ENCODE results near the gene WDR44. TPM values are rescaled to one million over a fixed set of nuclear protein-coding genes. Genes with fewer than 3 reads are reported as not detected.

The WDR44 gene
- total RNA-seq, 1 donor, result 25.3 TPM

DNA sequence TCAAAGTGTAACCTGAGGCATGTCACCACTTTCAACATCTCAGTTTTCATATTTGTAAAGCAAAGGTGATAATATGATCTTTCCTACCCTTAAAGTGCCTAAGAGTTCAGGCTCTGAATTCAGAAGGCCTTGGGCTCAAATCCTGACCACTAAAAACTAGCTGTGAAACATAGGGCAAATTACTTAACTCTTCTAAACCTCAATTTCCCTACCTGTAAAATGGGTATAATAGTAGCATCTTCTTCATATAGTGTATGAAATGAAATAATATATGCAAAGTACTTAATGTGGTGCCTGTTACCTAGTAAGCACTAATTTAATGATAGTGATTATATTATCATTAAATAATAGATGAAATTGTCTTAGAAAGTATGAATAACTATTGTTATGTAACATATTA is 7.0 kb upstream of the WDR44 start:
- no peak for TF ChIP-seq CTCF (IDR thresholded peaks at IDR 0.05; ENCODE audit: insufficient read depth, low read length)
- DNase-seq (ENCODE audit: low read depth), result no peak
- H3K4me3 ChIP-seq (ENCODE audit: low read depth, low read length), result no peak overlapping the region

GRCh38 chrX:118345045-118345463 is 852 bp upstream of the WDR44 start:
- H3K4me3 ChIP-seq (ENCODE audit: low read depth, low read length), result peak overlapping the region; percentile 62
- no peak for DNase-seq (ENCODE audit: low read depth)
- TF ChIP-seq CTCF (IDR thresholded peaks at IDR 0.05; ENCODE audit: insufficient read depth, low read length), result no peak

DNA sequence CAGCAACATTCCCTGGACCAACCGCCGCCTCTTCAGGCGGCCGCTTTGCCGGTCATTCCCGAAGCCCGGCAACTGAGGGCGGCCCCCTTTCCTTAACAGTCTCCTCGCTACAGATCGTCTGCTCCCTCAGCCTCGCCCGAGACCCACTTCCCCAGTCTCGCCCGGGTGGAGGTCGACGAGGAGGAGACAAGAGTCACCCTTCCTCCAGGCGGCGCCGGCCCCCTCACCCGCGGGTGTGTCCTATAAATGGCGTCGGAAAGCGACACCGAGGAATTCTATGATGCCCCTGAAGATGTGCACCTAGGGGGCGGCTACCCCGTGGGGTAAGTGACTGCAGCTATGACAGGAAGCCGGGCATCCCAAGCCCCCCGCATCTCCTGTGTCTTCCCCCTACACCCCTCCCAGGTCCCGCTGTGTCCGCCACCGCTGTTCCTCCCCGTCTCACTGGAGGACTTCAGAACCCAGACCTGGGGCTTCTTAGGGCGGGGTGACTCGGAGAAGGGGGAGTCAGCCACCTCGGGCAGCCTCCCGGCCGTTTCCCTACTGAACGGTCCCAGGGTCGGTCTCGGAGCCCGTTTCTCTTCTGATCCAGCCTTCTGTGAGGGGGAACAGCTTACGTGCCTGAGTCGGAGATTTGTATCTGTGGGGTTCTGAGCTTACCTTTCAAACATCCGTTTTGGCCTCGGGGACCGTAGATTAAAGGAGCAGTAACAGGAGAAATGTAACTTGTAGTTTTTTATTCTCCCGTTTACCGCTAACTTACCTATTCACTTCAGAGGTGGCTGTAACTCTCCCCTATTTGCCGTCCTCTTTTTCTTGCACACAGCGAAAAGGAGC is 570 bp downstream of the WDR44 start:
- DNase-seq (ENCODE audit: low read depth), result no peak
- H3K4me3 ChIP-seq (ENCODE audit: low read depth, low read length), result peak overlapping the region; percentile 77
- no peak for TF ChIP-seq CTCF (IDR thresholded peaks at IDR 0.05; ENCODE audit: insufficient read depth, low read length)

DNA sequence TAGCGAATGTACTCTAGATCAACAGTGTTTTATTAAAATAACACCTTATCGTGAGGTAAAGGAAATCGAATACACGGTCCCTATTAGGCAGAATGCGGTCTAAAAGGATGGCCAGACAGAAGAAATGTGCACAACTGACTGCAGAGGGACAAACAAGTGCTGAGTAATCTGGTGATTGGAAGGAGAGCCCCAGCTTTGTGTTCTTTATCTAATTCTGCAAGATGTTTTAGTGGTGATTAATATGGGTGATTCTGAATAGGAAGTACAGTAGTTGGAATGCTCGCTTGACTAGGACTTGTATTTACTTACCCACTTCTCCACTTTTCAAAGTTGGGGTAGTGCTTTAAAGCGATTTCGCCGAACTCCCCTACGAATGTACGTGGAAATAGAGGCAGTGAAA is 1.2 kb downstream of the WDR44 start:
- no peak for TF ChIP-seq CTCF (IDR thresholded peaks at IDR 0.05; ENCODE audit: insufficient read depth, low read length)
- H3K4me3 ChIP-seq (ENCODE audit: low read depth, low read length), result peak overlapping the region; percentile 77
- peak; percentile 70 for DNase-seq (ENCODE audit: low read depth)

- DNase-seq (ENCODE audit: low read depth), result no peak
- H3K4me3 ChIP-seq (ENCODE audit: low read depth, low read length), result peak overlapping the region; percentile 77
- TF ChIP-seq CTCF (IDR thresholded peaks at IDR 0.05; ENCODE audit: insufficient read depth, low read length), result no peak
Observed at GRCh38 chrX:118347736-118348135, 1.8 kb downstream of the WDR44 start.

GRCh38 chrX:118348186-118348810 is 2.4 kb downstream of the WDR44 start:
- TF ChIP-seq CTCF (IDR thresholded peaks at IDR 0.05; ENCODE audit: insufficient read depth, low read length), result no peak
- no peak for DNase-seq (ENCODE audit: low read depth)
- peak overlapping the region; percentile 77 for H3K4me3 ChIP-seq (ENCODE audit: low read depth, low read length)

Data from fibroblast of the aortic adventitia (primary cell).